ENCODE data around the gene TMEM207. TPM values are rescaled to one million over a fixed set of nuclear protein-coding genes. Genes with fewer than 3 reads are reported as not detected.

Gene TMEM207
- total RNA-seq, 2 donors from 2014 or later, result not detected

DNA sequence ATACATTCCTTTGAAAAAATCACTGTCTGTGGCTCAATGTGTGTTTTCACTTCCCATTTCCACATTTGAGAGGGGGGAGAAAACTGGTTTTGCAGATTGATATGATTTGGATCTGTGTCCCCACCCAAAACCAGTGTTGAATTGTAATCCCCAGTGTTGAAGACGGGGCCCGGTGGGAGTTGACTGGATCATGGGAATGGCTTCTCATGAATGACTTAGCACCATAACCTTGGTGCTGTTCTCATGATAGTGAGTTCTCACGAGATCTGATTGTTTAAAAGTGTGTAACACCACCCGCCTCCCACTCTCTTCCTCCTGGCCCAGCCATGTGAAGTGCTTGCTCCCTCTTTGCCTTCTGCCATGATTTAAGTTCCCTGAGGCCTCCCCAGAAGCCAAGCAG is 16.1 kb downstream of the TMEM207 start:
- Histone ChIP-seq H3K4me3 (no peak overlapping the region), H3K27me3 (no peaks in the 10 kb centered on the region), H3K36me3 (replicated peaks in 1 of 2; ENCODE audit: insufficient read depth in 1 of 2, low read depth in 2 of 2) (no peaks in the 10 kb centered on the region), H3K9me3 (no peaks in the 10 kb centered on the region), H3K4me1 (no peaks in the 10 kb centered on the region), H3K27ac (no peak overlapping the region)
- TF ChIP-seq, protein P1, sequence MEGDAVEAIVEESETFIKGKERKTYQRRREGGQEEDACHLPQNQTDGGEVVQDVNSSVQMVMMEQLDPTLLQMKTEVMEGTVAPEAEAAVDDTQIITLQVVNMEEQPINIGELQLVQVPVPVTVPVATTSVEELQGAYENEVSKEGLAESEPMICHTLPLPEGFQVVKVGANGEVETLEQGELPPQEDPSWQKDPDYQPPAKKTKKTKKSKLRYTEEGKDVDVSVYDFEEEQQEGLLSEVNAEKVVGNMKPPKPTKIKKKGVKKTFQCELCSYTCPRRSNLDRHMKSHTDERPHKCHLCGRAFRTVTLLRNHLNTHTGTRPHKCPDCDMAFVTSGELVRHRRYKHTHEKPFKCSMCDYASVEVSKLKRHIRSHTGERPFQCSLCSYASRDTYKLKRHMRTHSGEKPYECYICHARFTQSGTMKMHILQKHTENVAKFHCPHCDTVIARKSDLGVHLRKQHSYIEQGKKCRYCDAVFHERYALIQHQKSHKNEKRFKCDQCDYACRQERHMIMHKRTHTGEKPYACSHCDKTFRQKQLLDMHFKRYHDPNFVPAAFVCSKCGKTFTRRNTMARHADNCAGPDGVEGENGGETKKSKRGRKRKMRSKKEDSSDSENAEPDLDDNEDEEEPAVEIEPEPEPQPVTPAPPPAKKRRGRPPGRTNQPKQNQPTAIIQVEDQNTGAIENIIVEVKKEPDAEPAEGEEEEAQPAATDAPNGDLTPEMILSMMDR (IDR thresholded peaks at IDR 0.05), result no peak
- TF ChIP-seq POLR2A (IDR thresholded peaks at IDR 0.05), result no peak
- DNase-seq (no peak), ATAC-seq (no peak)
- intact Hi-C loops (cut with DNase I), result no loop called here
- 89 to 90% methylated on average over 4 of the region's 4 CpGs for WGBS, 2 donors

DNA sequence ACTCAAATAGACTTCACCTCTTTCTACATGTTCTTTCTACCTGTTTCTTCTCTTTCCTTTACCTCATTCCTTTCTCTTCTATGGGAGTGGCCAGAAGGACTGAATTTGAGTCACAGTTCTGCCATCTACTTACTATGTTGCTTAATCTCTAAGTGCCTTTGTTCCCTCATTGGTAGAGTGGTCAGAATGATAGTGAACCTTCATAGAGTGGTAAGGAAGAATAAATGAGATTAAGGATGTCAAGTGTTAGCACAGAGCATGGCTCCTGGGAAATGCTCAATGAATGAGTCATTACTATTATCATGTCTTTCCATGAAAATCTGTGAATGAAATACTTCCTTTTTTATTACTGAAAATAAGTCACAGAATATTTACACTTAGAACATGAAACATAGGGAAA is 17.5 kb downstream of the TMEM207 start:
- intact Hi-C loops (cut with DNase I), result no loop called here
- no peaks in the 10 kb centered on the region for H3K4me1 ChIP-seq
- TF ChIP-seq, protein P1 (IDR thresholded peaks at IDR 0.05), result no peak
- TF ChIP-seq POLR2A (IDR thresholded peaks at IDR 0.05), result no peak
- H3K4me3 ChIP-seq, result no peak overlapping the region
- no peaks in the 10 kb centered on the region for H3K27me3 ChIP-seq
- DNase-seq (no peak), ATAC-seq (no peak)
- H3K27ac ChIP-seq, result no peak overlapping the region
- no peaks in the 10 kb centered on the region for H3K36me3 ChIP-seq (replicated peaks in 1 of 2; ENCODE audit: insufficient read depth in 1 of 2, low read depth in 2 of 2)
- no peaks in the 10 kb centered on the region for H3K9me3 ChIP-seq

DNA sequence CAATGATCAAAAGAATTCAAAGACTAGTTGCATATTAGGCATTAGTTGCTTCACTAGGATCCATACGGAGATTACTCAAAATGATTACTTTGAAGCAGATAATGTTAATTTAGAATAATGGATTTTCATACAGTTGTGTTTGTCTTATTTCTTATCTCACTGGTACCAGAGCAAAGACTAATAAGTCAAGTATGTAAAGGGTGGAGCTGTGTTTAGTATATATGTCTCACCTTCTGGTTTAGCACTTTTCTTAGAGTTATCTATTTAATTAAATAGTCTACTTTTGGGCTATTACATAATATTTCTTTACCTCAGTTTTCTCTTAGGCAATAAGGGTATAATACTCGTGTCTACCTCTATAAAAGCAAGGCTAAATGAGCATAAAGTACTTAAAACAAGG is 18.8 kb downstream of the TMEM207 start:
- TF ChIP-seq, protein P1 (IDR thresholded peaks at IDR 0.05), result no peak
- TF ChIP-seq POLR2A (IDR thresholded peaks at IDR 0.05), result no peak
- no peaks in the 10 kb centered on the region for H3K9me3 ChIP-seq
- no peak for DNase-seq
- H3K4me1 ChIP-seq, result no peaks in the 10 kb centered on the region
- WGBS, 2 donors, result 70 to 76% methylated on average over 2 of the region's 2 CpGs
- H3K36me3 ChIP-seq (replicated peaks in 1 of 2; ENCODE audit: insufficient read depth in 1 of 2, low read depth in 2 of 2), result no peaks in the 10 kb centered on the region
- no peaks in the 10 kb centered on the region for H3K27me3 ChIP-seq
- intact Hi-C loops (cut with DNase I), result no loop called here
- no peak overlapping the region for H3K4me3 ChIP-seq
- H3K27ac ChIP-seq, result no peak overlapping the region
- ATAC-seq, result no peak

- no peak for TF ChIP-seq POLR2A (IDR thresholded peaks at IDR 0.05)
- TF ChIP-seq, protein P1 (IDR thresholded peaks at IDR 0.05), result no peak
- ATAC-seq, result no peak
- intact Hi-C loops (cut with DNase I), result no loop called here
- WGBS, 2 donors, result 88 to 90% methylated on average over 2 of the region's 2 CpGs
- H3K36me3 ChIP-seq (replicated peaks in 1 of 2; ENCODE audit: insufficient read depth in 1 of 2, low read depth in 2 of 2), result no peaks in the 10 kb centered on the region
- no peak overlapping the region for H3K27ac ChIP-seq
- H3K4me1 ChIP-seq, result no peaks in the 10 kb centered on the region
- no peak overlapping the region for H3K4me3 ChIP-seq
- DNase-seq, result no peak
- H3K27me3 ChIP-seq, result no peaks in the 10 kb centered on the region
- H3K9me3 ChIP-seq, result no peaks in the 10 kb centered on the region
These were observed 20.0 kb downstream of the TMEM207 start for GRCh38 chr3:190429681-190430080.

DNA sequence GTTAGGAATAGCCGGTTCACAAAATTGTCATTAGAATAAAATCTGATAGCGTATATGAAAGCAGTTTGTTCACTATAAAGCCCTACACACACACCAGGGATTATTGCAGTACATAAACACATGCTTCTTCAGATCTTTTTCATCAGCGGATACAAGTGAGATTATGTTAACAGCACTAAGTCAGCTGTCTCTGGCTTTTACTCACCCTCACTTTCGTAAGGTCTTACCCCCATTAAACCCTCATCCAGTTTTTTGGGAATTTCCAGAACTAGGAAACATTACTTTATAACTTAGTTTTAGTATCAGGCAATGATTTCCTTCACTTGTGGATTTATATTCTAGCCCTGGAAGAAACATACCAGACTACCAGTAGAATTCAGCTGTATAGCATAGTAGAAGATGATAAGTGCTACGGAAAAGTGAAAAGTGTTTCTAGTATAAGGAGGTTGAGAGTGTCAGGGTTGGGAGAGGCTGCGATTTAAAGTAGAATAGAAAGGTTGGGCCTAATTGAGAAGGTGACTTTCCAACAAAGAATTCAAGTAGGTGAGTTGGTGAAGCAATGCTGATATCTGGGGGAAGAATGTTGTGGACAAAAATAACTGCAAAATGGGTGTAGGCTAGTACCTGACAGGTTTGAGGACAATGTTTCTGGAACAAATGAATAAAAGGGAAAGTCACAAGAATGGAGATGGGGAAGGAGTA is 22.7 kb downstream of the TMEM207 start:
- no peaks in the 10 kb centered on the region for H3K4me1 ChIP-seq
- intact Hi-C loops (cut with DNase I), result no loop called here
- no peaks in the 10 kb centered on the region for H3K27me3 ChIP-seq
- WGBS, 2 donors, result 75 to 81% methylated on average over 6 of the region's 6 CpGs
- no peak for ATAC-seq
- no peak for DNase-seq
- no peaks in the 10 kb centered on the region for H3K9me3 ChIP-seq
- no peak overlapping the region for H3K27ac ChIP-seq
- no peak overlapping the region for H3K4me3 ChIP-seq
- no peaks in the 10 kb centered on the region for H3K36me3 ChIP-seq (replicated peaks in 1 of 2; ENCODE audit: insufficient read depth in 1 of 2, low read depth in 2 of 2)
- TF ChIP-seq, protein P1 (IDR thresholded peaks at IDR 0.05), result no peak
- no peak for TF ChIP-seq POLR2A (IDR thresholded peaks at IDR 0.05)
